SK-N-SH treated with all-trans-retinoic acid at 6 μM for 48 hours (cell line): ENCODE data around the gene LRP2.

Source experiments
- ATAC-seq: fragments of 200-7000 bp; cut with Tn5 transposase; 3 replicates; pipeline ENCODE4 v1.9.1; 2020; ENCODE audit warnings: mild to moderate bottlenecking, moderate library complexity
- ARNTL ChIP-seq: fragments of 450-650 bp; formaldehyde crosslinking; IDR thresholded peaks from 2 replicates; pipeline ENCODE4 v1.5.0; 2020; ENCODE audit warnings: low read depth, mild to moderate bottlenecking, moderate library complexity, borderline replicate concordance
- BACH2 ChIP-seq: fragments of 250-450 bp; sonication (Bioruptor Pico); IDR thresholded peaks from 2 replicates; pipeline ENCODE4 v1.9.0; 2021; ENCODE audit warnings: mild to moderate bottlenecking, borderline replicate concordance
- CSDC2 ChIP-seq: fragments of 250-450 bp; sonication (Bioruptor Pico); IDR thresholded peaks from 2 replicates; pipeline ENCODE4 v1.5.0; 2020; ENCODE audit warnings: mild to moderate bottlenecking, moderate library complexity
- ESRRG ChIP-seq: fragments of 250-450 bp; sonication (Bioruptor Pico); IDR thresholded peaks from 2 replicates; pipeline ENCODE4 v1.6.1; 2021; ENCODE audit warnings: mild to moderate bottlenecking
- ISL1 ChIP-seq: fragments of 250-450 bp; sonication (Bioruptor Pico); IDR thresholded peaks from 2 replicates; pipeline ENCODE4 v2.1.2; 2022; ENCODE audit warnings: mild to moderate bottlenecking, moderate library complexity
- OSR1 ChIP-seq: fragments of 250-450 bp; sonication (Bioruptor Pico); IDR thresholded peaks from 2 replicates; pipeline ENCODE4 v1.8.0; 2022; ENCODE audit warnings: moderate library complexity, mild to moderate bottlenecking, inconsistent platforms
- PPARA ChIP-seq: fragments of 250-450 bp; sonication (Bioruptor Pico); IDR thresholded peaks from 2 replicates; pipeline ENCODE4 v1.5.0; 2020; ENCODE audit warnings: mild to moderate bottlenecking, borderline replicate concordance
- RARB ChIP-seq: fragments of 250-450 bp; sonication (Bioruptor Pico); IDR thresholded peaks from 2 replicates; pipeline ENCODE4 v1.8.0; 2021; ENCODE audit warnings: mild to moderate bottlenecking, moderate library complexity
- SNAI2 ChIP-seq: fragments of 250-450 bp; sonication (Bioruptor Pico); IDR thresholded peaks from 2 replicates; pipeline ENCODE4 v1.5.0; 2020; ENCODE audit warnings: mild to moderate bottlenecking, moderate library complexity
- TCF4 ChIP-seq: fragments of 250-450 bp; sonication (Bioruptor Pico); IDR thresholded peaks from 2 replicates; pipeline ENCODE4 v1.8.0; 2021; ENCODE audit warnings: mild to moderate bottlenecking, moderate library complexity, borderline replicate concordance
- TOX ChIP-seq: fragments of 250-450 bp; sonication (Bioruptor Pico); IDR thresholded peaks from 2 replicates; pipeline ENCODE4 v1.8.0; 2021; ENCODE audit warnings: mild to moderate bottlenecking, moderate library complexity, borderline replicate concordance
- ZC3H10 ChIP-seq: fragments of 250-450 bp; sonication (Bioruptor Pico); IDR thresholded peaks from 2 replicates; pipeline ENCODE4 v1.5.1; 2021; ENCODE audit warnings: mild to moderate bottlenecking, moderate library complexity
- ZFP3 ChIP-seq: fragments of 250-450 bp; sonication (Bioruptor Pico); IDR thresholded peaks from 2 replicates; pipeline ENCODE4 v1.5.0; 2020; ENCODE audit warnings: mild to moderate bottlenecking, moderate library complexity
- ZFP30 ChIP-seq: fragments of 450-650 bp; formaldehyde crosslinking; IDR thresholded peaks from 2 replicates; pipeline ENCODE4 v1.5.0; 2022; ENCODE audit warnings: mild to moderate bottlenecking, moderate library complexity
- ZNF565 ChIP-seq: fragments of 450-650 bp; formaldehyde crosslinking; conservative IDR thresholded peaks from 2 replicates; pipeline ENCODE4 v1.5.0; 2020; ENCODE audit warnings: low read depth, mild to moderate bottlenecking, moderate library complexity
- ZNF70 ChIP-seq: fragments of 450-650 bp; formaldehyde crosslinking; IDR thresholded peaks from 2 replicates; pipeline ENCODE4 v1.5.0; 2020; ENCODE audit warnings: mild to moderate bottlenecking, moderate library complexity
- ZNF8 ChIP-seq: fragments of 450-650 bp; formaldehyde crosslinking; IDR thresholded peaks from 2 replicates; pipeline ENCODE4 v1.5.0; 2020; ENCODE audit warnings: mild to moderate bottlenecking, moderate library complexity
- TF ChIP-seq, protein P1 (sequence below): fragments of 250-450 bp; sonication (Bioruptor Pico); IDR thresholded peaks from 2 replicates; pipeline ENCODE4 v1.5.1; 2020; ENCODE audit warnings: low read depth, mild to moderate bottlenecking, moderate library complexity
- TF ChIP-seq, protein P2 (sequence below): fragments of 250-450 bp; sonication (Bioruptor Pico); IDR thresholded peaks from 2 replicates; pipeline ENCODE4 v1.5.0; 2020; ENCODE audit warnings: mild to moderate bottlenecking, moderate library complexity
- TF ChIP-seq, protein P3 (sequence below): fragments of 250-450 bp; sonication (Bioruptor Pico); IDR thresholded peaks from 2 replicates; pipeline ENCODE4 v1.8.0; 2021; ENCODE audit warnings: low read depth, mild to moderate bottlenecking, moderate library complexity, borderline replicate concordance
- TF ChIP-seq, protein P4 (sequence below): fragments of 250-450 bp; sonication (Bioruptor Pico); IDR thresholded peaks from 2 replicates; pipeline ENCODE4 v1.5.1; 2021; ENCODE audit warnings: mild to moderate bottlenecking, moderate library complexity

LRP2 gene

DNA sequence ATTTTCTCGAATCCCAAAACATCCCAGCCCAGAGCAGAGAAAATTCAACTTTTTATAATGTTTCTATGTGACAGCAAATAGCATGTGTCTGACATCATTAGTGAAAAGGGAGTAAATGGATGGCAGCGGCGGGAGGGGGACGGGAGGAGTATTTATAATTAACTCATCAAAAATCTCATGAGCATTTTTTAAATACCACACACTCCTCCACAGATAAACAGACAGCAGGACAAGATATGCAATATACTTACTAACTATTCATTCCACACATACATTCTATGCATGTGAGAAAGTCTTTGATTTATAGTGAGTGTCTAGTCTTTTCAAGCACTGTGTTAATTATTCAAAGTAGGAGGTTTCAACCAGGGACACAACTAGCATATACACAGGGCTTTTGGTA is 107.6 kb downstream of the LRP2 start:
- TF ChIP-seq OSR1 (no peak), ARNTL (CRISPR knock-in tag) (no peak), ZC3H10 (CRISPR knock-in tag) (no peak), TOX (CRISPR knock-in tag) (no peak), SNAI2 (no peak), ISL1 (CRISPR knock-in tag) (no peak), CSDC2 (CRISPR knock-in tag) (no peak), ZFP30 (no peak), ZNF8 (CRISPR knock-in tag) (no peak), ZNF565 (CRISPR knock-in tag) (no peak), RARB (CRISPR knock-in tag) (no peak), PPARA (CRISPR knock-in tag) (no peak), ESRRG (CRISPR knock-in tag) (no peak), BACH2 (no peak), ZNF70 (CRISPR knock-in tag) (no peak), ZFP3 (no peak)
- TF ChIP-seq, protein P1, sequence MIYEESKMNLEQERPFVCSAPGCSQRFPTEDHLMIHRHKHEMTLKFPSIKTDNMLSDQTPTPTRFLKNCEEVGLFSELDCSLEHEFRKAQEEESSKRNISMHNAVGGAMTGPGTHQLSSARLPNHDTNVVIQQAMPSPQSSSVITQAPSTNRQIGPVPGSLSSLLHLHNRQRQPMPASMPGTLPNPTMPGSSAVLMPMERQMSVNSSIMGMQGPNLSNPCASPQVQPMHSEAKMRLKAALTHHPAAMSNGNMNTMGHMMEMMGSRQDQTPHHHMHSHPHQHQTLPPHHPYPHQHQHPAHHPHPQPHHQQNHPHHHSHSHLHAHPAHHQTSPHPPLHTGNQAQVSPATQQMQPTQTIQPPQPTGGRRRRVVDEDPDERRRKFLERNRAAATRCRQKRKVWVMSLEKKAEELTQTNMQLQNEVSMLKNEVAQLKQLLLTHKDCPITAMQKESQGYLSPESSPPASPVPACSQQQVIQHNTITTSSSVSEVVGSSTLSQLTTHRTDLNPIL (CRISPR knock-in tag) = no peak
- TF ChIP-seq, protein P2, sequence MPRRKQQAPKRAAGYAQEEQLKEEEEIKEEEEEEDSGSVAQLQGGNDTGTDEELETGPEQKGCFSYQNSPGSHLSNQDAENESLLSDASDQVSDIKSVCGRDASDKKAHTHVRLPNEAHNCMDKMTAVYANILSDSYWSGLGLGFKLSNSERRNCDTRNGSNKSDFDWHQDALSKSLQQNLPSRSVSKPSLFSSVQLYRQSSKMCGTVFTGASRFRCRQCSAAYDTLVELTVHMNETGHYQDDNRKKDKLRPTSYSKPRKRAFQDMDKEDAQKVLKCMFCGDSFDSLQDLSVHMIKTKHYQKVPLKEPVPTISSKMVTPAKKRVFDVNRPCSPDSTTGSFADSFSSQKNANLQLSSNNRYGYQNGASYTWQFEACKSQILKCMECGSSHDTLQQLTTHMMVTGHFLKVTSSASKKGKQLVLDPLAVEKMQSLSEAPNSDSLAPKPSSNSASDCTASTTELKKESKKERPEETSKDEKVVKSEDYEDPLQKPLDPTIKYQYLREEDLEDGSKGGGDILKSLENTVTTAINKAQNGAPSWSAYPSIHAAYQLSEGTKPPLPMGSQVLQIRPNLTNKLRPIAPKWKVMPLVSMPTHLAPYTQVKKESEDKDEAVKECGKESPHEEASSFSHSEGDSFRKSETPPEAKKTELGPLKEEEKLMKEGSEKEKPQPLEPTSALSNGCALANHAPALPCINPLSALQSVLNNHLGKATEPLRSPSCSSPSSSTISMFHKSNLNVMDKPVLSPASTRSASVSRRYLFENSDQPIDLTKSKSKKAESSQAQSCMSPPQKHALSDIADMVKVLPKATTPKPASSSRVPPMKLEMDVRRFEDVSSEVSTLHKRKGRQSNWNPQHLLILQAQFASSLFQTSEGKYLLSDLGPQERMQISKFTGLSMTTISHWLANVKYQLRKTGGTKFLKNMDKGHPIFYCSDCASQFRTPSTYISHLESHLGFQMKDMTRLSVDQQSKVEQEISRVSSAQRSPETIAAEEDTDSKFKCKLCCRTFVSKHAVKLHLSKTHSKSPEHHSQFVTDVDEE (CRISPR knock-in tag) = no peak
- TF ChIP-seq, protein P3, sequence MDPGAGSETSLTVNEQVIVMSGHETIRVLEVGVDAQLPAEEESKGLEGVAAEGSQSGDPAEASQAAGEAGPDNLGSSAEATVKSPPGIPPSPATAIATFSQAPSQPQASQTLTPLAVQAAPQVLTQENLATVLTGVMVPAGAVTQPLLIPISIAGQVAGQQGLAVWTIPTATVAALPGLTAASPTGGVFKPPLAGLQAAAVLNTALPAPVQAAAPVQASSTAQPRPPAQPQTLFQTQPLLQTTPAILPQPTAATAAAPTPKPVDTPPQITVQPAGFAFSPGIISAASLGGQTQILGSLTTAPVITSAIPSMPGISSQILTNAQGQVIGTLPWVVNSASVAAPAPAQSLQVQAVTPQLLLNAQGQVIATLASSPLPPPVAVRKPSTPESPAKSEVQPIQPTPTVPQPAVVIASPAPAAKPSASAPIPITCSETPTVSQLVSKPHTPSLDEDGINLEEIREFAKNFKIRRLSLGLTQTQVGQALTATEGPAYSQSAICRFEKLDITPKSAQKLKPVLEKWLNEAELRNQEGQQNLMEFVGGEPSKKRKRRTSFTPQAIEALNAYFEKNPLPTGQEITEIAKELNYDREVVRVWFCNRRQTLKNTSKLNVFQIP (CRISPR knock-in tag) = no peak
- TF ChIP-seq, all 23 proteins: peak for 0
- ATAC-seq = no peak

DNA sequence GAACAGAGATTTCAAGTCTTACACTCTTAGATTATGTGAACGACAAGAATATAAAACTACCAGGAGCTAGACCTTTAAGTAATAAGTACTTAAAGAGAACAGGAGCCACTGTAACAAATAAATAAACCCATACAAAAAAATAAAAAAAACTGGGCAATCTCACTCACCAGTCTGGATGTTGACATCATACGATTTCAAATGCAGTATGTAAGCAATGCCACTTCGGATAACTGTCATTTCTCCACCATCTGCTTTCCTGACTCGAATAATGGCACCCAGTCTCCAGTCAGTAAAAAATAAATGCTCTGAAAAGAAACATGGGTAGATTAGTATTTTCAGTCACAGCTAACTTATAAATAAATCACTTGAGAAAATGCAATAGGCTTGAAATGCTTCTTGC is 115.1 kb downstream of the LRP2 start:
- TF ChIP-seq, protein P3 (CRISPR knock-in tag) = no peak
- ATAC-seq = no peak

DNA sequence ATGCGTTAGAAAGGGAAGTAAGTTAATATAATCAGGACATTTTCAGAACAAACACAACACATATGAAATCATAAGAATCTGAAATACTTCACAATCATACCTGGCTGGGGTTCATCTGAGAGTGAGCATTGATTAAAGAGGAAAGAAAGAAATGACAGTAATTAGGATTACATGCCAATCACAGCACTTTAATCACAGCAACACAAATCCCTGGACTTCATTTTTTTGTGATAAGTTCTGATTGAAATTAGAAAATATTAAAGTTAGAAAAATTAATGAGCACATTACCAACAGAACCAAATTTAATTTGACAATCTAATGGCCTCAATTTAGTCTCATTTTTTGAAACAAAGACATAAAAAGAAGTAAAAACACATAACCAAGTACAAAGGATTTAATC is 121.9 kb downstream of the LRP2 start:
- ATAC-seq = no peak
- TF ChIP-seq, protein P4, sequence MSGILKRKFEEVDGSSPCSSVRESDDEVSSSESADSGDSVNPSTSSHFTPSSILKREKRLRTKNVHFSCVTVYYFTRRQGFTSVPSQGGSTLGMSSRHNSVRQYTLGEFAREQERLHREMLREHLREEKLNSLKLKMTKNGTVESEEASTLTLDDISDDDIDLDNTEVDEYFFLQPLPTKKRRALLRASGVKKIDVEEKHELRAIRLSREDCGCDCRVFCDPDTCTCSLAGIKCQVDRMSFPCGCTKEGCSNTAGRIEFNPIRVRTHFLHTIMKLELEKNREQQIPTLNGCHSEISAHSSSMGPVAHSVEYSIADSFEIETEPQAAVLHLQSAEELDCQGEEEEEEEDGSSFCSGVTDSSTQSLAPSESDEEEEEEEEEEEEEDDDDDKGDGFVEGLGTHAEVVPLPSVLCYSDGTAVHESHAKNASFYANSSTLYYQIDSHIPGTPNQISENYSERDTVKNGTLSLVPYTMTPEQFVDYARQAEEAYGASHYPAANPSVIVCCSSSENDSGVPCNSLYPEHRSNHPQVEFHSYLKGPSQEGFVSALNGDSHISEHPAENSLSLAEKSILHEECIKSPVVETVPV (CRISPR knock-in tag) = no peak
- TF ChIP-seq ZFP30 (no peak), ZC3H10 (CRISPR knock-in tag) (no peak), ESRRG (CRISPR knock-in tag) (no peak)

DNA sequence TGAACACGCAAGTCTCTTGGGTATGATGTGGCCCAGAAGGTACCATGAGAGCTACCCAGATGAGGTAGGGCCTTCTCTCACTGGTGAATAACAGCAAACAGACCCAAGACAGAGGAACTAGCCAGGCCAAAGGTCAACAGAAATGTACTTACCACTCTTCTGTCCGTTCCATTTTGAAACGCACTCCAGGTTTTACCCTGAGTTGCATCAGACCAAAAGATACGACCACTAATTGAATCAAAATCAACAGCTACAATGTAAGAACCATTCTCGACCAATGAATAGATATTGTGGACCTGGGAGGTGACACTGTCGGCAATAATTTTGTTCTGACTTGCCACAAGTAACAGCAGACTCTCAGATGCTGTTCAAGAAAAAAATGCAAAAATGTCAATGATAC is 124.4 kb downstream of the LRP2 start:
- TF ChIP-seq TCF4 (CRISPR knock-in tag) (no peak), ESRRG (CRISPR knock-in tag) (no peak)
- TF ChIP-seq, protein P3 (CRISPR knock-in tag) = no peak
- TF ChIP-seq, all 23 proteins: peak for 0
- no peak for ATAC-seq
